ENCODE data around the gene MUC12.
"Not testable (repeated sequence)": the region's sequence is repeated elsewhere in the genome, so short reads cannot be mapped to it uniquely, and the experiment has no call there.

The MUC12 gene, protein sequence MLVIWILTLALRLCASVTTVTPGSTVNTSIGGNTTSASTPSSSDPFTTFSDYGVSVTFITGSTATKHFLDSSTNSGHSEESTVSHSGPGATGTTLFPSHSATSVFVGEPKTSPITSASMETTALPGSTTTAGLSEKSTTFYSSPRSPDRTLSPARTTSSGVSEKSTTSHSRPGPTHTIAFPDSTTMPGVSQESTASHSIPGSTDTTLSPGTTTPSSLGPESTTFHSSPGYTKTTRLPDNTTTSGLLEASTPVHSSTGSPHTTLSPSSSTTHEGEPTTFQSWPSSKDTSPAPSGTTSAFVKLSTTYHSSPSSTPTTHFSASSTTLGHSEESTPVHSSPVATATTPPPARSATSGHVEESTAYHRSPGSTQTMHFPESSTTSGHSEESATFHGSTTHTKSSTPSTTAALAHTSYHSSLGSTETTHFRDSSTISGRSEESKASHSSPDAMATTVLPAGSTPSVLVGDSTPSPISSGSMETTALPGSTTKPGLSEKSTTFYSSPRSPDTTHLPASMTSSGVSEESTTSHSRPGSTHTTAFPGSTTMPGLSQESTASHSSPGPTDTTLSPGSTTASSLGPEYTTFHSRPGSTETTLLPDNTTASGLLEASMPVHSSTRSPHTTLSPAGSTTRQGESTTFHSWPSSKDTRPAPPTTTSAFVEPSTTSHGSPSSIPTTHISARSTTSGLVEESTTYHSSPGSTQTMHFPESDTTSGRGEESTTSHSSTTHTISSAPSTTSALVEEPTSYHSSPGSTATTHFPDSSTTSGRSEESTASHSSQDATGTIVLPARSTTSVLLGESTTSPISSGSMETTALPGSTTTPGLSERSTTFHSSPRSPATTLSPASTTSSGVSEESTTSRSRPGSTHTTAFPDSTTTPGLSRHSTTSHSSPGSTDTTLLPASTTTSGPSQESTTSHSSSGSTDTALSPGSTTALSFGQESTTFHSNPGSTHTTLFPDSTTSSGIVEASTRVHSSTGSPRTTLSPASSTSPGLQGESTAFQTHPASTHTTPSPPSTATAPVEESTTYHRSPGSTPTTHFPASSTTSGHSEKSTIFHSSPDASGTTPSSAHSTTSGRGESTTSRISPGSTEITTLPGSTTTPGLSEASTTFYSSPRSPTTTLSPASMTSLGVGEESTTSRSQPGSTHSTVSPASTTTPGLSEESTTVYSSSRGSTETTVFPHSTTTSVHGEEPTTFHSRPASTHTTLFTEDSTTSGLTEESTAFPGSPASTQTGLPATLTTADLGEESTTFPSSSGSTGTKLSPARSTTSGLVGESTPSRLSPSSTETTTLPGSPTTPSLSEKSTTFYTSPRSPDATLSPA (N-terminal part only)

DNA sequence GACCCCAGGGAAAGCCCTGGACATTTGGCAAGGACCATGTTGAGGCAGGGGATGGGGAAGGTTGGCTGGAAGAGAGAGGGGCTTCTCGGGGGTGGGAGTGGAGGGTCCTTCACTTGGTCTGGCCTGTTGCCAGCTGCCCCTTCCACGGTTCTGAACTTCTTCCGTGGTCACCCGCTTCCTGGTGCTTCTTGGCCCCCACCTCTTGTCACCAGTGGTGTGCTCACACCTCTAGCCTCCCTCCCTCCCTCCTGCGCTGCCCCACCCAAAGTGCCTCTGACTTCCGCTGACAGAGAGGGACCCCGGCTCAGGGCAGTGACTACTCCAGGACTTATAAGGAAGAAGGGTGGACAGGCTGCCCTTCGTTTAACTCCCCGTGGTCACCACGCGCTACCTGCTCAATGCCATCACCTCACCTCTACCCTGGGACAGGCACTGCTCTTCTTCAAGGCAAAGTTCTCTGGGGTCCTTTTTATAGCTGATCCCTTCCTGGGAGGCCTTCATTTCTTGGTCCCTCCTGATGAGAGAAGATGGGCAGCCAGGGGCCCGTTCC lies at the start of gene MUC12:
MUC12 (plus strand) TSS at position 500 of the 550 bp plus-strand sequence. CDS start 58 bp downstream, outside the sequence.
- no peak for DNase-seq

DNA sequence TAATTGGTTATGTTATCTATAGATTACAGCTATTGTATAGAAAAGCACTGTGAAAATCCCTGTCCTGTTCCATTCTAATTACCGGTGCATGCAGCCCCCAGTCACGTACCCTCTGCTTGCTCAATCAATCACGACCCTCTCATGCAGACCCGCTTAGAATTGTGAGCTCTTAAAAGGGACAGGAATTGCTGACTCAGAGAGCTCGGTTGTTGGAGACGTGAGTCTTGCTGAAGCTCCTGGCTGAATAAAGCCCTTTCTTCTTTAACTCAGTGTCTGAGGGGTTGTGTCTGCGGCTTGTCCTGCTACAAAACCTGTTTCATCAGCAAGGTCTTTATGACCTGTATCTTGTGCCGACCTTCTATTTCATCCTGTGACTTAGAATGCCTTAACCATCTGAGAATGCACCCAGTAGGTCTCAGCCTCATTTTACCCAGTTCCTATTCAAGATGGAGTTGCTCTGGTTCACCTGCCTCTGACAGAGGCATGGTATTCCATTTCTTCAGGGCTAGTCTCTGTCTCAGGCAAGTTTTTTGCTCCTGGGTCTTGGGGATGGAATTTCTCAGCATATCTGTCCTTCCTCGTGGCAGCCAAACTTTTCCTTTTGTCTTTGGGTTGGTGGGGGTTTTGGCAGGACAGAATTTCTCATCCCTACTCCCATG lies 49.5 kb upstream of the MUC12 start:
- not testable (repeated sequence) for DNase-seq

DNA sequence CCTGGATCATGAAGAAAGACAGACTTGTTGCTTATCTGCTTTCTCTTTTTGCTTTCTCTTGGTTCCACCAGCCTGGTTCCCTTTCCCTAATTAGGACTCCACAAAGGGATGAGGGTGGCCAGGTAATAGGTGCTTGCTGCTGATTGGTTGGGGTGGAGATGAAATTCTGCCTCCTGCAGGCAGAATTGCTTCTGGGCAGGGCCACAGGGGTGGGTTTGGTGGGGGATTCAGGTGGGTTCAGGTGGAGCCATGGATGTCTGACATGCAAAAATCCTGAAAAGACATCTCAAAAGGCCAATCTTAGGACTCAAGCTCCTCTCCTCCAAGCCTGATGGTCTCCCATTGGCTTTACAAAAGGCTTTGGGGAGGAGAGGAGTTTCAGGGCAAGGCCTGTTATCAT lies 48.3 kb upstream of the MUC12 start:
- no peak for DNase-seq

GRCh38 chr7:100923616-100924015 lies 45.7 kb upstream of the MUC12 start:
- DNase-seq: not testable (repeated sequence)

DNA sequence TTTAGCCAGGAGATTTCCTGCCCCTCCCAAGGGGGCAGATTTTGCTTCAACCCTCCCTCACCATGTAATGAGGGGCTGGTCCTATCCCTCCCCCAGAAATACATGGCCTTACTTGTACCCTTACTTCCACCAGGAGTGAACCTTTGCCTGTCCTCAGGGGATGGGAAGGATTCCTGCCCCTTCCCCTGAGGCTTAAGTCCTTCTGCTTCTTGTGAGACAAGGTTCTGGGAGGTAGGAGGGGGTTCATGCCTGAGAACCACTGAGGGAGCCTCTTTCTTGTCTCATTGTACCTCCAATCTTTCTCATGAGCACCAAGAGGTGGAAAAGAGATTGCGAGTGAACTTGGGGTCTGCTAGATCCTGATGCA lies 39.6 kb upstream of the MUC12 start:
- DNase-seq: no peak

- no peak for DNase-seq
Measured at GRCh38 chr7:100933734-100934133, 35.6 kb upstream of the MUC12 start.

DNA sequence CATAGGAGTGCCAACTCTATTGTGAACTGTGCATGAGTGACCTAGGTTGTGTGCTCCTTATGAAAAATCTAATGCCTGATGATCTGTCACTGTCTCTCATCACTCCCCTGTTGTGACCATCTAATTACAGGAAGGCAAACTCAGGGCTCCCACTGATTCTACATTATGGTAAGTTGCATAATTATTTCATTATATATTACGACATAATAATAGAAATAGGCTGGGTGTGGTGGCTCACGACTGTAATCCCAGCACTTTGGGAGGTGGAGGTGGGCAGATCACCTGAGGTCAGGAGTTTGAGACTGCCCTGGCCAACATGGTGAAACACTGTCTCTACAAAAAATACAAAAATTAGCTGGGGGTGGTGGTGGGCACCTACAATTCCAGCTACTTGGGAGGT lies 34.0 kb upstream of the MUC12 start:
- not testable (repeated sequence) for DNase-seq

DNA sequence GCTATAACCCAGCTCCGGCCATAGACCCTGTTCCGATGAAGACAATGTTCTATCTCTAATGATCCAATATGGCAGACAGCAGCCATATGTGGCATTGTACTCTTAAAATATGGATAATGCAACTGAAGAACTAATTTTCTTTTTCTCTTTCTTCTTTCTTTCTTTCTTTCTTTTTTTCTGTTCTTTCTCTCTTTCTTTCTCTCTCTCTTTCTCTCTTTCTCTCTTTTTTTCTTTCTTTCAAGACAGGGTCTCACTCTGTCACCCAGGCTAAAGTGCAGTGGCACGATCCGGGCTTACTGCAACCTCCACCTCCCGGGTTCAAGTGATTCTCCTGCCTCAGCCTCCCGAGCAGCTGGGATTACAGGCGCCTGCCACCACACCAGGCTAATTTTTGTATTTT lies 33.2 kb upstream of the MUC12 start:
- not testable (repeated sequence) for DNase-seq

DNA sequence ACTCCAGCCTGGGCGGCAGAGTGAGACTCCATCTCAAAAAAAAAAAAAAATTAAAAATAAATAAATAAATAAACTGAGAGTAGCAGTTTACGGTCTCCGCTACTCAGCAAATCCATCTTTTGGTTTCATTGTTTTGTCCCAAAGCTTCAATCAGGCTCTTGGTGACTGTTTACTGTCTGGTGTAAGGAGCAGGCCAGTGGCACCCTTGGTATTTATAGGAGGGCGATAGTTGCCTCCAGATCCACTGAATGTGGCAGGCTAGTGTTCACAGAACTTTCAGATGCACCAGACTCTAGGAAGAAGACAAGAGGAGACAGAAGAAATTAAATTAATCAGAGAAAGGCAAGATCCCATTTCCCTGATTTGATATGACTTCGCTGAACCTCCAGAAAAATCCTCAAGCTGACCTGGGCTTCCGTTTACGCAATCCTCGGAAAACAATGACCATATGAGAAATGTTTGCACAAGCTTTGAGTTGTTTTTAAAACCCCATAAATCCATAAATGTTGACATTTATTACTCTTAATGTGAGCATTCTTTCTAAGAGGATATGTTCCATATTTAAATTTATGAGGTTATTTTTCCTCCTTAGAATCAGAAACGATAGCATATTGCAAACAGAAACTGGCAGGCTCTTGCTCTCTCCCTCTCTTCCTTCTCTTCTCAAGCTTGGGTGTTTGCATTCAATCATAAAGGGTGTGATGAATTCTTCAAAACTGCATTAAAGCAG lies 27.2 kb upstream of the MUC12 start:
- no peak for DNase-seq

DNA sequence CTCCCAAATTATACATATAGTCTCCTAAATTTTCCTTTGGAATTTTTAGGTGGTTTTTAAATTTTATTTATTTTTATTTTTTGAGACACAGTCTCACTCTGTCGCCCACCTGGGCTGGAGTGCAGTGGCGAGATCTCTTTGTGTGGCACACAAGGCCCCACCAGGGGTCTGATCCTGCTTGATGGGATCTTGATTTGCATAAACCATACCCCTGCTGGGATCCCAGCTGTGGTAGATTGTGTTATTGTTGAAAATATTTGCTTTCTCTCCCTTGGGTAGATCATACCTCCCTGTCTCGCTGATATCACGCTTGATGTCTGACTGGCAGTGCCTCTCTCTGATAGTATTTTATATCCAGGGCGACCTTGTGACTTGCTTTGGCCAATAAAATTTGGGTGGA lies 25.7 kb upstream of the MUC12 start:
- no peak for DNase-seq

DNA sequence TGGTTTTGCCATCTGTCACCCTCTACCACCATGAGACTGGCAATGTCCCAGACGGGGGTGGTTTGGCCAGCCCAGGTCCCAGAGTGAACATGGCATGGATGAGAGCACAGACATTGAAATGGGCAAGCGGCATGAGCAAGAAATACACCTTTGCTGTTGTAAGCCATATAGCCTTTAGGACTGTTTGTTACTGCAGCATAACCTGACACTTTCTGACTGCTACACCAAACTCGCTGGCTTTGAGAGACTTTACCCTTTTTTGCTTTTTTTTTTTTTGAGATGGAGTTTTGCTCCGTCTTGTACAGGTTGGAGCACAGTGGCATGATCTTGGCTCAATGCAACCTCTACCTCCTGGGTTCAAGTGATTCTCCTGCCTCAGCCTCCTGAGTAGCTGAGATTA lies 25.2 kb upstream of the MUC12 start:
- DNase-seq: no peak

GRCh38 chr7:100946111-100946510 lies 23.3 kb upstream of the MUC12 start:
- no peak for DNase-seq

GRCh38 chr7:100946766-100947365 lies 22.5 kb upstream of the MUC12 start:
- DNase-seq: no peak

DNA sequence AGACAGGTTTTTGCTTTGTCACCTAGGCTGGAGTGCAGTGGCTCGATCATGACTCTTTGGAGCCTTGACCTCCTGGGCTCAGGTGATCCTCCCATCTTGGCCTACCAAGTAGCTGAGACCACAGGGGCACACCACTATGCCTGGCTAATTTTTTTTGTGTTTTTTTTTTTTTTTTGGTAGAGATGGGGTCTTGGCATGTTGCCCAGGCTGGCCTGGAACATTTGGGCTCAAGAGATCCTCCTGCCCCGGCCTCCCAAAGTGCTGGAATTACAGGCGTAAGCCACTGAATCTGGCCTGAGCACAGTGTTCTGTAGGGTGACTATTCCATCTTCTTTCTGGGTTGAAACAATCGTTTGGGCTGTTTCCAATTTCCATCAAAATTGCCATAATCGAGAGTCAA lies 21.6 kb upstream of the MUC12 start:
- no peak for DNase-seq

DNA sequence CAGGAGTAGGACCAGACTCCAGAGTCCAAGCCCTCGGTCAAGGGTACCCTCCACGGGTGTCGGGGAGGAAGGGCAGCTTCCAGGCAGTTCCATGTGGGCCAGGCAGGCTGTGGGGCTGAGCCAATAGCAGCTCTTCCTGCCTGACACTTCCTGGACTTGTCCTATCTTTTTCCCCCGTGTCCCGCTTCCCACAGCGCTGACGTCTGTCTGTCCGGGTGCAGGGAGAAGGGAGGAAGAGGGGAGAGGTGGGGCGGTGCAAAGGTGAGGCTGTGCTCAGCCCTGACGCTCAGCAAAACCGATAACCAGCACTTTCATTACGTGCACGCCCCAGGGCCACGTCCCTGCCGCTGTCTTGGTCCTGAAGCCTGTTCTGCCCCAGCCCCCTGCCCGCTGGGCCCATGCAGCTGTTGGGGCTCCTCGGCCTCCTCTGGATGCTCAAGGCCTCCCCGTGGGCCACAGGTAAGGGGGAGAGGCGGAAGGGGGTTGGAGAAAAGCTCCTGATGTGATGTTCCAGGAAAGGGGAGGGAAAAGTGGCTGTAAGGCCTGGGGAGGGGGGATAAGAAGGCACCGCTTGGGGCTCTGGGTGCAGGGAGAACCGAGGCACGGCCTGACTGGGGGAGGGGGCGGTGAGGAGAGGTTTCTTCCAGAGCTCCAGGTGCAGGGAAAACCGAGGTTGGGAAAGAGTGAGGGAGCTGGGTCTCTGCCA lies 20.0 kb upstream of the MUC12 start, which contains the start of gene MUC3A:
MUC3A (plus strand) TSS at position 308 of the 706 bp plus-strand sequence; CDS start at position 399, 91 bp downstream.
- DNase-seq: no peak

DNA sequence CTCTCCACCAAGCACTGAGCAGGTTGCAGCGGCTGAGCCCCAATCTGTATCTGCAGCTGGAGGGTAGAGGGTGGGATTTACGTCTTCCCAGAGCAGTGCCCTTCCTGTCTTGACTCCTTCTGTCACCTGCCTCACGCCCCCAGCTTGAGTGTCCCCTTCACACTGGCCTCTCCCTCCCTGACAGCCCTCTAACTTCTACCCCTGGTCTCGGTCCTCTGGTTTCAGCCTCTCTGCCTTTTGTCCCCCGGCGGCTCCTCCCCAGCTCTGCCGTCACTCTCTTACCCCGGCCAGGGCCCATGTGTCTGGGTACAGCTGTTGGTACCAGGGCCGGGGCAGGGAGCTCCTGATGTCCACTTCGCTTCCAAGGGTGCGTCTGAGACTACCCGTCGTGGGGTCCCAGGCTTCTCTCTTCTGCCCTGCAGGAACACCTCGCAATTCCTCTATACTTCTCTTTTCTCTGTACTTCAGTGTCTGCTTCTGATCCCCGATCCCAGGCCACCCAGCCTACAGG lies 19.4 kb upstream of the MUC12 start:
- DNase-seq: no peak

DNA sequence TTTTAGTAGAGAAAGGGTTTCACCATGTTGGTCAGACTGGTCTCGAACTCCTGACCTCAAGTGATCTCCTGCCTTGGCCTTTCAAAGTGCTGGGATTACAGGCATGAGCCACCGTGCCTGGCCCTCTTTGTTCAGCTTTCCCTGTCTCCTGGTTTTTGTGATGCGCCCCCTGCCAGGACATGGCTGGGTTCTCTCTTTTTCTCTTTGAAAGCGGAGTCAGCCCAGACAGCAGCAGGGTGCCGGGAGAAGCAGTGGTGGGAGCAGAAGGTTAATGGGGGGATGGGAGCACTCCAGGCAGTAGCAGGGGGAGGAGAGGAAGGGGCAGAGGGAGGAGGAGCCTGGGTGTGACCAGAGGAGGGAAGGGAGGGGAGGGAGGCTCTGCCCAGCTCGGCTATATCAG lies 18.2 kb upstream of the MUC12 start:
- DNase-seq: no peak

GRCh38 chr7:100951888-100952560 lies 17.3 kb upstream of the MUC12 start:
- no peak for DNase-seq

- no peak for DNase-seq
Measured at GRCh38 chr7:100952641-100953040, 16.7 kb upstream of the MUC12 start.
